ENCODE measurements around the gene LTBP1.
A peak's percentile ranks its signal among the peaks of the same experiment; 100 is the strongest.
"Not testable (repeated sequence)": the region's sequence is repeated elsewhere in the genome, so short reads cannot be mapped to it uniquely, and the experiment has no call there.

LTBP1 gene, protein sequence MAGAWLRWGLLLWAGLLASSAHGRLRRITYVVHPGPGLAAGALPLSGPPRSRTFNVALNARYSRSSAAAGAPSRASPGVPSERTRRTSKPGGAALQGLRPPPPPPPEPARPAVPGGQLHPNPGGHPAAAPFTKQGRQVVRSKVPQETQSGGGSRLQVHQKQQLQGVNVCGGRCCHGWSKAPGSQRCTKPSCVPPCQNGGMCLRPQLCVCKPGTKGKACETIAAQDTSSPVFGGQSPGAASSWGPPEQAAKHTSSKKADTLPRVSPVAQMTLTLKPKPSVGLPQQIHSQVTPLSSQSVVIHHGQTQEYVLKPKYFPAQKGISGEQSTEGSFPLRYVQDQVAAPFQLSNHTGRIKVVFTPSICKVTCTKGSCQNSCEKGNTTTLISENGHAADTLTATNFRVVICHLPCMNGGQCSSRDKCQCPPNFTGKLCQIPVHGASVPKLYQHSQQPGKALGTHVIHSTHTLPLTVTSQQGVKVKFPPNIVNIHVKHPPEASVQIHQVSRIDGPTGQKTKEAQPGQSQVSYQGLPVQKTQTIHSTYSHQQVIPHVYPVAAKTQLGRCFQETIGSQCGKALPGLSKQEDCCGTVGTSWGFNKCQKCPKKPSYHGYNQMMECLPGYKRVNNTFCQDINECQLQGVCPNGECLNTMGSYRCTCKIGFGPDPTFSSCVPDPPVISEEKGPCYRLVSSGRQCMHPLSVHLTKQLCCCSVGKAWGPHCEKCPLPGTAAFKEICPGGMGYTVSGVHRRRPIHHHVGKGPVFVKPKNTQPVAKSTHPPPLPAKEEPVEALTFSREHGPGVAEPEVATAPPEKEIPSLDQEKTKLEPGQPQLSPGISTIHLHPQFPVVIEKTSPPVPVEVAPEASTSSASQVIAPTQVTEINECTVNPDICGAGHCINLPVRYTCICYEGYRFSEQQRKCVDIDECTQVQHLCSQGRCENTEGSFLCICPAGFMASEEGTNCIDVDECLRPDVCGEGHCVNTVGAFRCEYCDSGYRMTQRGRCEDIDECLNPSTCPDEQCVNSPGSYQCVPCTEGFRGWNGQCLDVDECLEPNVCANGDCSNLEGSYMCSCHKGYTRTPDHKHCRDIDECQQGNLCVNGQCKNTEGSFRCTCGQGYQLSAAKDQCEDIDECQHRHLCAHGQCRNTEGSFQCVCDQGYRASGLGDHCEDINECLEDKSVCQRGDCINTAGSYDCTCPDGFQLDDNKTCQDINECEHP (N-terminal part only)

DNA sequence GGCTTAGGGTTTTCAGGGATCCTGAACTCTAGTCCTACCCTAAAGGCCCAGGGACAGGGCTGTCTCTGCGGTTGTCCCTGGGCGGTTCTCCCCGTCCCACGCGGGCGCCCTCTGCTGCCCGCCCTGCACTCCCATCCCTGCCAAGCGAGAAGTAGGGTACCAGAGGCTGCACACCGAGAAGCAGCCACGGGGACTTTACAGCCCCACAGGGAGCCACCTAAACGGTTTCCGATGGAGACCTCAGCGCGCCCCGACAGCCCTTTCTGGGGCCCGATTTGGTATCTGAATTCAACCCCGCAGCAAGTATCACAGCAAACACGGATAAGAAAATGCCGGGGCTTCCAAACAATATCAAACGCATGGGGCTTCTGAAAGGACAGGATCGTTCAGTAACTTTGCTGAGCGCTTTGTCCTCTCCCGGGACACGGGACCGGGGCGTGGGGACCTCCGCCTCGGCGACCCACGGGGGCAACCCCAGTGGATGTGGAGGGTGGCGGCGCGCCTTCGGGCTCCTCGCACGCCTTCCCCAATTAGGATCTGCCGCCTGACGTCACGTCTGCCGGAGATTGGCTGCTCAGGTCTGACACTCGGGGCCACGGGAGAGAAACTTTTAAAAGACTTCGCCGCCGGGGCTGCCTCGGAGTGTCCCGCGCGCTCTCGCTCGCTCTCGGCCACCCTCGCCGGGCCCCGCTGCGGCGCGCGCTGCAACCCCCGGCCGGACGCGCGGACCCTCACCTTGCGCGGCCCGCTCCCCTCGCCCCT is at the start of gene LTBP1:
Gene LTBP1 (plus strand): TSS at position 640 of the 762 bp plus-strand sequence. CDS start 372 bp downstream, outside the sequence.
- peak; percentile 7 for DNase-seq

DNA sequence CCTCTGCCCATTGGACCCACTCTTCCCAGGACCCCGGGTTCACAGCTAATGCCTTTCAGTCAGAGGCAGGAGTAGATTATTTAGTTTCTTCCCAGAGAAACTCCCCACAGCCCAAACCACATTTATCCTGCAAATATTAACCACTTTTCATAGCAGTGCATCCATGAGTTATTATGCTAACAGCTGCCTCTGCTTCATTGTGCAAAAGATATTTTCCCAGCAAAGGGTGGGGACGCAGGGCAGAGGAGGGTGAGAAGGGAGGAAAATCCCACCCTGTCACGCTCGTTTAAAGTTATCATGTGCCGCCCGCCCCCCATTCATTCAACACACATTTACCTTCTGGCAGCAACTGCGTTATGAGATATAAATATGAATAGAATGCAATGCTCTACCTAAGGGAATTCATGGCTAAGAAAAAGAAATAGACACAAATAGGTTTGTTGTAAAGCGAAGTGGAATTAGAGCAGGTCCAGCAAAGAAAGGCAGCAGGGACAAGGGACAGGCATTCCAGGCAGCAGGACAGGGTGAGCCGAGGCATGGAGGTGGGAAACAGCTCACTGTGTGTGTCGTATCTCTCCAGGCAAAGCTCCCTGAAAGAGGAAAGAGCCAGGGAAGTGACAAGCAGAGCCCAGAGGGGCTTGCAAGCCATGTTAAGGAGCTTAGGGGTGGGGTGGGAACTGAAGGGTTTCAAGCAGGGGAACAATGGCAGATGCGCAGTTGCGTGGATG is 46.3 kb upstream of the LTBP1 start:
- DNase-seq: no peak

GRCh38 chr2:32901313-32901712 is 45.4 kb upstream of the LTBP1 start:
- DNase-seq: no peak

DNA sequence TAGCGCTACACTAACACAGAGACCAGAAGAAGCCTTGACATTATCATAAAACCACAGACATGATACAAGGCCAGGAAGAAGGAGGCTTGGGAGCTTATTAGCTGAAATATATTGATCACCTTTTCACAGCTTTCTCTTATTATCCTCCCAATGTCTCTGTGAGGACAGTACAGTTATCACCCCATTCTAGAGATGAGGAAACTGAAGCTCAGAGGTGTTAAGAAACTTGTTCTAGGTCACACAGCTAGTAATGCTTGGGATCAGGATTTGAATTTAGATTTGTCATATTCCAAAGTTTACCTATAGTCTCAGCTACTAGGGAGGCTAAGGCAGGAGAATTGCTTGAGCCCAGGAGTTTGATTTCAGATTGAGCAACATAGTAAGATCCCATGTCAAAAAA is 44.6 kb upstream of the LTBP1 start:
- DNase-seq: no peak

DNA sequence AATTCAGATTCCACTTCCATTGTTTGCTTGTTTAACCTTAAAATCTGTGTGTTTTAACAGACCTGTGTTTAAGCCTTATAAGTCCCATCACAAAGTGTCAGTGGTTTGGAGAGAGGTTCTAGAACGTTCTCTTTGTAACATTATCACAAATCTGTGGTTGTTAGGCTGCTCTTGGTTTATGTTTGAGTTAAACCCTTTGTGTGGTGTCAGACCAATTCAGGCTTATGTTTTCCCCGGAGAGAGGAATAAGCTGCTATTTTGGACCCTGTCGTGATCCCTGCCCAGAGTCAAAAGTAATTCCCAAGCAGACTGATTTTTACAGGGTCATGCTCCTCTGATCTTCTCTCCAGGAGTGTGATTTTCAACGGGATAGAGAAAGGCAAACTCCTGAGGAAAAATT is 43.8 kb upstream of the LTBP1 start:
- DNase-seq: no peak

GRCh38 chr2:32904074-32904473 is 42.7 kb upstream of the LTBP1 start:
- DNase-seq: no peak

DNA sequence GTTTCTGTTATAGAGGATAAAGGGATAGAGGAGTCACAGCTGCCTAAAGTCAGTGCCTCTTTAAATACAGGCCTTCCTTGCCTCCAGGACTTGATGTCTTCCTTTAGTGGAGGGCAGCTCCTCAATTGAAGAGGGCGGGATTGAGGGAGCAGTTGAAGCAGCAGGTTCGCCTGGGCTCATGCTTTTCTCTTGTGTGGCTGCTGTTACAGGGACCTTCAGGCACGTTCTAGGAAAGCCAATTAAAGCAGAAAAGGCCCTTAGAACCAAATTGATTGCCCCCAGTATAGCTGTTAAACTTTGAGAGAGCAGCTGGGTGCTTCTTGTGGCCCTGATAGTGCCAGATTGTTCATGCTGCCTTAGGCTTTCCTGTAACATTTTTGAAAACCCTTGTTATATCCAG is 42.0 kb upstream of the LTBP1 start:
- no peak for DNase-seq

DNA sequence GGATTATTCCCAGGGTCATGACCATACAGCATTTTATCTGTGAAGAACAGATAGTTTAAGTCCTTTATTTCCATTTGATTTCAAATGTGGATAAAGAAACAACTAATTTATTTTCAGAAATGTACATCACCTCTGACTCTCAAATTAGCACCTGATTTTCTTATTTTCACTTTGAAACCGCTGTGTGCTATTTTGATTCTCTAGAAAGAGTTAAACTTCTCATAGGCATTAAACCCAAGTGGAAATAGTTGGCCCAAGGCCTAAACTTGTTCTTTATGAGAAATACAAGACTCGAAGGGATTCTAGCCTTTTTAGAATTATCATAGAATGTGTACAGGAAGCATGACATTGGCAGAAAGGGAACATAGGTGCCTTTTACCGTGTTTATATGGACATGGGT is 41.5 kb upstream of the LTBP1 start:
- no peak for DNase-seq

DNA sequence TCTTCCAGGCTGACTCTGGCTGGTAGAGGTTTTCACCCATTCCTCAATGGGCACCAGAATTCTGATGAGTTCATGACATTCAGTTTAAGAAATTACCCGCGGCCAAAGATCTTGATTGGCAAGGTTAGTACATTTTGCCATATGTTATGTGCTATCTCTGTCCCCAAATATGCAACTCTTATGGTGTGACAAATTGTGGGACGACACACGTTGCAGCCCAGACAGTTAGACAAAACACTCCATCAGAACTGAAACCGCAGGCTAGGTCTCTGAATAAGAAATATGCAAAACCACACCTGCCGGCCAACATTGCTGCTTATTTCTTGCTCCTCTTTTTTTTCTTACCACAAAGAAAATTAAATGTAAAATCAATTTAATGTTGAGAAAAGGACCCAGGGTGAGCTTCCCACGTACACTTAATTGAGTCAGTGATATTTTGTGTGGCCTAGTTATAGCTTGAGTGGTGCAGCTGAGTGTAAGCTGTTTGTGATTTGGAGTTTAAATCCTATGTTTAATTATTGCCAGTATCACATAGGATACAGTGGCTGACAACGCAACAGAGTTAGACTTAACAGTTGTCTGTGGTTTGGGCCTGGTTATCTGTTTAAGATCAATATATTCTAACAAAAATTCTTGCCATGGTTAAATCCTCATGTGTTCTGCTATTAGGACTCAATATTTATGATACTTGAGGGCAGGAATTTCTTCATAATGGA is 35.7 kb upstream of the LTBP1 start:
- no peak for DNase-seq

- no peak for DNase-seq
These were observed 31.1 kb upstream of the LTBP1 start for GRCh38 chr2:32915694-32916093.

- no peak for DNase-seq
These were observed 28.0 kb upstream of the LTBP1 start for GRCh38 chr2:32918774-32919173.

GRCh38 chr2:32919901-32920300 is 26.9 kb upstream of the LTBP1 start:
- not testable (repeated sequence) for DNase-seq

DNA sequence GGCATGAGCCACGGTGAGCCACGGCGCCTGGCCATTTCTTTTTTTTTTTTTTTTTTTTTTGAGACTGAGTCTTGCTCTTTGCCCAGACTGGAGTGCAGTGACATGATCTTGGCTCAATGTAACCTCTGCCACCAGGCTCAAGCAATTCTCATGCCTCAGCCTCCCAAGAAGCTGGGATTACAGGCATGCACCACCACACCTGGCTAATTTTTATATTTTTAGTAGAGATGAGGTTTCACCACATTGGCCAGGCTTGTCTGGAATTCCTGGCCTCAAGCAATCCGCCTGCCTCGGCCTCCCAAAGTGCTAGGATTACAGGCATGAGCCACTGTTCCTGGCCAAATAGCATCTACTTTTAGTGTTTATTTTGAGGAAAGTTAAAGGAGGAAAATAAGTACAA is 25.3 kb upstream of the LTBP1 start:
- DNase-seq: not testable (repeated sequence)

- DNase-seq: no peak
These were observed 24.3 kb upstream of the LTBP1 start for GRCh38 chr2:32922501-32922900.

DNA sequence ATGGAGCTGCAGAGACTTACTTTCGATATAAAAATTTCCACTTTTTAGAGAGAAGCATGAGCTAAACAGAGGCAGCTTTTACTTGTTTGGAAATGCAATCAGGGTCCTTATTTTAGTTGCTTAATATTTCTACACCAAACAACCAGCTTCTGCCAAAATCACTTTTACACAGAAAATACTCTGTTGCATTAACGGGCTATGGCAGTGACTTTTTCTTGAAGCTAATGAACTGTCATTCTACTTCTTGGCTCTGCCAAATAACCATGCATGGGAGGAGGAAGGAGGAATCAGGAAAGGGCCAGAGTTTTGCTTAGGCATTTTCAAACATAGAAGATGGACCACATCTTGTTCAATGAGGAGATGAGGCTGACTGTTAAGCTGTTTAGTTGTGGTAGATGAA is 23.6 kb upstream of the LTBP1 start:
- no peak for DNase-seq

GRCh38 chr2:32925283-32925815 is 21.4 kb upstream of the LTBP1 start:
- no peak for DNase-seq

- no peak for DNase-seq
These were observed 20.6 kb upstream of the LTBP1 start for GRCh38 chr2:32925976-32926707.

DNA sequence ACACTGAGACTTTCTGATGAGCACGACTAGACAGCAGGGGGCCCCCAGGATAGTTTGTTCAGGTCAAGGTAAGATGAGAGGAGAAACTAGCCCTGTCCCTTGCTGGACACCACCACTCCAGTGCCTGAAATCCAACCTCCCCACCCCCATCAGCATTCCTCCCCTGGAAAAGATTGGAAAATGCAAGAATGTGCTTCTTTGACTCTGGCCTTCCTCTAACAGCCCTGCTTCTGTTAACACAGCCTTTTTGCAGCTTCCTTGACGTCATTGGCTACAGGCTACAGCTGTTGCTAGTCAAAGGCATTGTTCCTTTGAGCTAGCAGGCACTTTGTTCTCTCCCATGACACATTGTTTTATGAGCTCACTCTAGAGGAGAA is 20.1 kb upstream of the LTBP1 start:
- DNase-seq: no peak

DNA sequence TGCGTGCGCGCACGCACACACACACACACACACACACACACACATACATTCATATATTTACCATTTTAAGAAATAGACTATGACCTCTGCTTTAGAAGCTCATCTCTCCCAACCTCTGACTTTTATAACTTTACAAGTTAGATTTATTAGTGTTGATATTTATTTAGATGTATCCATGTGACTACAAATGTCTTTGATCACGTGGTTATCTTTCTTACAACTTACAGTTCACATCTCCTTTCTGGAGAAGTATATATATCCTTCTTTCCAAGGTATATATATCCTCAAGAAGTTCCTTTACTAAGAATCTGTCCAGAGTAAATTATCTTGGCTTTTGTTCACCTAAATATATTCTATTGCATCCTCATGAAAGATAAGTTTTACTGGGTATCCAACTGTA is 16.3 kb upstream of the LTBP1 start:
- no peak for DNase-seq

DNA sequence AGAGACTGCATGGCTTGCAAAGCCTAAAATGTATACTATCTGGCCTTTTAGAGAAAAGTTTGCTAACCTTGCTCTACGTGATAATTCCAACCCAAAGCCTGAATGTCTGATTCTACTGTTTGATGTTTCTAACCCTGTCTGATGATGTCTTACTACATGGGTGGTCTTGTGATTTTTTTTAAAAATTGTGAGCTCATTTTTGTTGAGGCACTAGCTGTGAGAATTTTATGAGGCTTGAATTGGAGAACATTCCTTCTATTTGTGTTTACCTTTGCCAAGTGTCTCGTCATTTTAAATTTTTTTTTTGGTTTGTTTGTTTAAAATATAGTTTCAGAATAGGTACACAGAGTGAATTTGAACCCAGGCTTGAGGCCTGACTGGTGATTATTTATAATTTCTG is 15.2 kb upstream of the LTBP1 start:
- no peak for DNase-seq
